8988T (cell line): ENCODE data around the gene HAUS2.
"Not testable (repeated sequence)": the region's sequence is repeated elsewhere in the genome, so short reads cannot be mapped to it uniquely, and the experiment has no call there.

Experiments
- DNase-seq: peaks from one replicate; pipeline ENCODE4 v3.0.0; 2011

Gene HAUS2

DNA sequence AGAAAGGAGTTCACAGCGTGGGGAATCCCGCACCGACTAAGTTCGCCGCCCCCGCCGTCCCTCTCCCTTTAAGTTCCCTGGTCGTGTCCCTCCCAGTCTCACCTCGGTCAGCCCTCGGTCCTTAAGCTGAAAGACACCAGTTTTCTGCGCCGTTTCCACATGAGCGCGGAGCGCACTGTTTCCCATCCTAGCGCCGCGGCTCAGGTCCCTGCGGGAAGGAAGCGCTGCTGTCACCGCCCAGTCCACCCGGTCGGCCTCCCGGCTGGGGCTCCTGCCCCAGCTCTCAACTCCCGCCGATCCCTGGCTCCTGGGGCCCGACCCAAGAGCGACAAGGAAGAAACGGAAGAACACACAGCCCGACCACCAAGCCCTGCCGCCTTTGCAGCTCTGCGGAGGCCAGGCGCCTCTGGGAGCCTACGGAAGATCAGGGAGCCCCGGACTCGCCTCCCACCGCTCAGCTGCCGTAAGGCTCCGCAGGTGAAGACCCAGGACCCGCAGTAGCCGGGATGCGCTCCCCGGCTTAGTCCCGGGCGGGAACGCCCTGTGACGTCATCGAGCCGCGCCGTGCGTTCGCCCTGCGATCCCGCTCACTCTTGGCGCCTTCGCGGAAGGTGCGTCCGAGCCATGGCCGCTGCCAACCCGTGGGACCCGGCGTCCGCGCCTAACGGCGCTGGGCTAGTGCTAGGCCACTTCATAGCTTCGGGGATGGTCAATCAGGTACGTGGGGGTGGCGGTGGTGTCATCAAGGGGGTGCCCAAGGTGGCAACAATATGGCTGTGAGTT, at the start of gene HAUS2, which contains the start of gene LRRC57:
TSS of gene HAUS2 (plus strand) at position 590 of the 783 bp plus-strand sequence. CDS start at position 625, 35 bp downstream.
TSS of gene LRRC57 (minus strand) at position 545 of the 783 bp plus-strand sequence. CDS start at position 186, 359 bp downstream.
- DNase-seq = peak; percentile 72

DNA sequence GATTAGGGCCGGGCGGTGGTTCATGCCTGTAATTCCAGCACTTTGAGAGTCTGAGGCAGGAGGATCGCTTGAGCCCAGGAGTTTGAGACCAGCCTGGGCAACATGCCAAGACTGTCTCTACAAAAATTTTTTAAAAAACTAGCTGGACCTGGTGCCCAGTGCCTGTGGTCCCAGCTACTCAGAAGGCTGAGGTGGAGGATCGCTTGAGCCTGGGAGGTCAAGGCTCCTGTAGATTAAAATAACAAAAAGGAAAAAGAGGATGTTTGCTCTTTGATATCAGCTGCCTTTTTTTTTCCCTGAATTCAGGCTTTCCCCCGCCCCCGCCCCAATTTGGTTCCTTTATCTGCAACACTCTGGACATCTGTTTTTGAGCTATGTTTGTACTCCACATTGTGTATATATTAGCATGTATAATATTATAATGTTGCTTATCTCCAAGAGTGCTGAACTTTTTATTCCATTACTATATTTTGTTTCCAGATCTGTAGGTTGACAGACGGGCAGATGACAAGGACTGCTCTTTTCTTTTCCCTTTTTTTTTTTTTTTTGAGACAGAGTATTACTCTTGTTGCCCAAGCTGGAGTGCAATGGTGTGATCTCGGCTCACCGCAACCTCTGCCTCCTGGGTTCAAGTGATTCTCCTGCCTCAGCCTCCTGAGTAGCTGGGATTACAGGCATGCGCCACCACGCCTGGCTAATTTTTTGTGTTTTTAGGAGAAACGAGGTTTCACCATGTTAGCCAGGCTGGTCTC, 48.6 kb upstream of the HAUS2 start:
- no peak for DNase-seq

DNA sequence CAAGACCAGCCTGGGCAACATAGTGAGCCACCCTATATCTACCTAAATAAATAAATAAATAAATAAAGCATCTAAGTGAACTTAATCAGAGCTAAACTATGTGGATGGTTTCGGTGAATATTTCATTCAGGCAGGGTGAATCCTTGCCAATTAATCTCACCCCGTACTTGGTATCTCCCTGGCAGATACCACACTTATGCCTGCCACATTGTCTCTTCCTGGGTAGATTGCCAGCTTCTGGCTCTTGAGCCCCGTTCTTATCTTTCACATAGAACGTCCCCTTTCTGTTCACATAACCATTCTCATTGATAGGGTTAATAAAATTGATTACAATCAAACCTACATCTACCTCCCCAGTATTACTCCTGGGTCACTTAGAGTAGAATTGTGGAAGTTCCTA, 46.2 kb upstream of the HAUS2 start:
- no peak for DNase-seq

DNA sequence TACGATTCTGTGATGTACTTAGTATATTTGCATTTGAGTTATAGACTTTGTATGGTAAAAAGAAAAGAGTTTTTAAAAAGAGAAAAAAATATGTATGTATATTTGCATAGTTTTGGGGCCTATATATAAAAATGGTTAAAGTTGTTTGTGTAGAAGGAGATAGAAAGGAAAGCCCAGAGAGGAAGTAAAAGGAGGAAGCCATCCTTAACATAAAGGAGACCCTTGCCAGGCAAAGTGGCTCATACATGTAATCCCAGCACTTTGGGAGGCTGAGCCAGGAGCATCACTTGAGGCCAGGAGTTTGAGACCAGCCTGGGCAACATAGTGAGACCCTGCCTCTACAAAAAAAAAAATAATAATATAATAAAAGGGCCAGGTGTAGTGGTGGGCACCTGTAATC, 44.8 kb upstream of the HAUS2 start:
- DNase-seq = no peak

DNA sequence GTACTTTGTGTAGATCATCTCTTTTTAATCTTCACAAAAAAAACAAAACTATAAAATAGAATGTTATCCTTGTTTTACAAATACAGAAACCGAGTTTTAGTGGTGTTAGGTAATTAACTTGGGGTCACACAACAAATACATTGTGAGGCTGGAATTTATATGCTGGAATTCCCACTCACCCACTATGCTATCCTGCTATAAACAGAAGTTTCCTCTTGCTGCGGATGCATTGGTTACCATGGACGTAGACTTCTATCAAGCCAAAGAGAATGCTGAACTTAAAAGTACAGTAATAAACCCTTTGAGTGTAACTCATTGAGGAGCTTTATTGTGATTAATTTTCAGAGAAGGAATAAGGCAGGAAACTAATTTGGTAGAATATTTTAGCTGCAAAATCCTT, 44.0 kb upstream of the HAUS2 start:
- DNase-seq = no peak

DNA sequence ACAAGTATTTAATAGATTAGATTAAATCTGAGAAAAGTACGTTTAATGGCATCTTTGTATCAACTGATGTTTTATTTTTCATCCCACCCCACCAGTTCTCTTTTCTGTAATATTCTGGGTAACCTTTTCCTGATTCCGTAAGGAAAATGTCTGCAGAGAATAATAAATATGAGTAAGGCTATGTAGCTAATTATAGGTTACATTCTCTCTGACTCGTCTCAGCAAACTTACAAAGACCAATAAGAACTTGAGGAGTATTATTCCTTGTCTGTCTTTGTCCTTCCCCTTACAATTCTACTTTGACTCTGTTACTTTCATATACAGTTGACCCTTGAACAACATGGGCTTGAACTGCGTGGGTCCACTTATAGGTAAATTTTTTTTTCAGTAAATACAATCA, 41.1 kb upstream of the HAUS2 start:
- no peak for DNase-seq

DNA sequence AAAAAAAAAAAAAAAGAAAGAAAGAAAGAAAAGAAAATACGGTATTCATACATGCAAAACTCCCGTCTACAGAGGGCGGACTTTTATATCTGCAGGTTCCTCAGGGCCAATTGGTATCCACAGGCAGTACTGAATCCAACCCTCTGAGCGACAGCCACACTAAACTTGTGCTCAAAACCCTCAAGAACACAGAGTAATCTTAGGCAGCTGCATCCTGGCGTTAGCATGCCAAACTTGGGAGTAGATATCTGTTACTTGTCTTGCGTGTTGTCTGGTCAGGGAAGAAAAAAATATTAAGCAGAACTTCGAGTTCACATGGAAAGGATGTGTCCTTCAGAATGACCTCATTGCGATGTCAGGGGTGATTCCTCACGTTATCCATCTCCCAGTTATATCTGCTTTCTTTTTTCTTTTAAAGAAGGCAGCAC, 40.4 kb upstream of the HAUS2 start:
- DNase-seq = no peak

DNA sequence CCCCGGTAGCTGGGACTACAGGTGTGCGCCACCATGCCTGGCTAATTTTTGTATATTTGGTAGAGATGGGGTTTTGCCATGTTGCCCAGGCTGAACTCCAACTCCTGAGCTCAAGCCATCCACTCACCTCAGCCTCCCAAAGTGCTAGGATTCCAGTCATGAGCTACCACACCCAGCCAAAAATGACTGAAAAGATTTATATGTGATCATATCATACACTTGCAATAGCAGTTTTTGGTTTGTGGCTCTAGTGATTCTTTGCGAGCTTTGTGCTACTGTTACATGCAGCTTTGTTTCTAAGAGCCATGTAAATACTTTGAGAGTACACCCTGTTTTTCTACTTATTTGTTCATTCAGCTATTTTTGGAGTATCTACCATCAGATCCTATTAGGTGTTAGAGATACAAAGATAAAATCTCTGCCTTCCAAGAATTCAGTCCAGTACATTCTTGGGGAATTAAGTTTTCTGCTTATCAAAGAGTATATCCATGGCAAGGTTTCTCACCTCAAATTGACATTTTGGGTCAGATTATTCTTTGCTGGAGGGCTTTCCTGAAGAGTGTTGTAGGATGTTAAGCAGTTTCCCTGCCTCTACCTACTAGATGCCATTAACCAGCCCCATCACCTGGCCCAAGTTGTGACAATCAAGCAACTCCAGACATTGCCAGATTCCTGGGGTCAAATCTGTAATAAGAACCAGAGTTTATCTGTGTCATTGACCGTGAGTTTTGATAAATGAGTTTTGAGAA, 38.2 kb upstream of the HAUS2 start:
- DNase-seq = no peak

DNA sequence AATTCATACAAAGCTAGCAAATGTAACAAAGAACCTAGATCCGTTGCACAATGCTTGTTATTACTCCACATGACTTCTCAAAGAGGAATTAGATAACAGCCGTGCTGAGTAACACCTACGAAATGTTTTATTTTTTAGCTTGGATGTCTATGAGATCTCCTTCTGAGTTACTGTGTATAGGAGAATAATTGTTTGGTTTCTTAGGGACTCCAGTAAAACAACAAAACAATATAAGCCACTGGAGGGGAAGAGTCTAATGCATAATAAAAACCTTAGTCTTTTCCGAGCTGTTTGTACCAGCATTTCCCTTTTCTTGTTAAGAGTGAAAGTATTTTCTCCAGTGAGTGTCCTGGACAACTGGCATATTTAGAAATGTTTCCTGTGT, 37.6 kb upstream of the HAUS2 start:
- no peak for DNase-seq

DNA sequence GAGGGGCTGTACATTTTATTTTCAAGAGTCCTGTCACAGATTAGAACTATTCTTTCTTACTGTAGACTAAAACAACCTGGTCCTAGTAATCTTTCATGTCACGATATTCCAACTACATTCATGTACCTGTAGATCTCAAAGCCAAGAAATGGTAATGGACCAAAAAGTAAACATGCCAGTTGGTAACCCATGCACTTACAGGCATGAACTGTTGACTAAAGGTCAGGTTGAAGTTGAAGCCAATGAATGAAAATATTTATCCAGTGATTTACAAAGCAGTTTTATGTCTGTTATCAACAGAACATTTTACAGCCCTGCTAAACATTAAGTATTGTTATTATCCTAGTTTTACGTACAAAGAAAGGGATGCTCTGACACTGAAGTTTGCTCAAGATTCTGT, 25.3 kb upstream of the HAUS2 start:
- no peak for DNase-seq

DNA sequence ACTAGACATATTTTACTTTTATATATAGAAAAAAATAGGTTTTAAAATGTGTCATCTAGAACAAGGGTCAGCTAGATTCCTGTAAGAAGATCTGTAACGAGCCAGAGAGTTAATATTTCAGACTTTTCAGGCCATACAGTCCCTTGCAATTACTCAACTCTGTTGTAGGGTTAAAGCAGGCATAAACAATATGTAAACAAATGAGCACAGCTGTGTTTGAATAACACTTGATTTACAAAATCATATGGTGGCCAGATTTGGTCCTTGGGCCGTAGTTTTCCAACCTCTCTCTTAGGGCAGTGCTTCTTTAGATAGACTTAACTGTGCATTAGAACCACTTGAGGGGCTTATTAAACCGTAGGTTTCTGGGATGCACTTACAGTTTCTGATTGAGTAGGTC, 19.7 kb upstream of the HAUS2 start:
- no peak for DNase-seq

DNA sequence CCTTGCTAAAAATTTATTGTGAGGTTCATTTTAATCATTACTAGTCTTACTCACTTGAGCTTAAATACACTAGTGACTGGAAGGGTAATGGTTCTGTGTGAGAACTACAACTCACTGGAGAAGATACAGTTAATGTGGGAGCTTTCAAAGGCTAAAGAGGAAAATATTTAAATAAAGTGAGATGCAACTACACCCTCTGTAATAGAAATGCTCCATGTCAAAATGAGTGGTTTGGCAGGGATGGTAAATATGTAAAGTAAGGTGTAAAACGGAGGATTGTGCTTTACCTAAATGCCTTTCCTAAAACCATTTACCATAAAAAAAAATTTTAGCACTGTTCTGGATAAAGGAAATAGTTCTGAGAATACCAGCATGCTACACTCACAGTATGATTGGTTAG, 15.4 kb upstream of the HAUS2 start:
- no peak for DNase-seq

DNA sequence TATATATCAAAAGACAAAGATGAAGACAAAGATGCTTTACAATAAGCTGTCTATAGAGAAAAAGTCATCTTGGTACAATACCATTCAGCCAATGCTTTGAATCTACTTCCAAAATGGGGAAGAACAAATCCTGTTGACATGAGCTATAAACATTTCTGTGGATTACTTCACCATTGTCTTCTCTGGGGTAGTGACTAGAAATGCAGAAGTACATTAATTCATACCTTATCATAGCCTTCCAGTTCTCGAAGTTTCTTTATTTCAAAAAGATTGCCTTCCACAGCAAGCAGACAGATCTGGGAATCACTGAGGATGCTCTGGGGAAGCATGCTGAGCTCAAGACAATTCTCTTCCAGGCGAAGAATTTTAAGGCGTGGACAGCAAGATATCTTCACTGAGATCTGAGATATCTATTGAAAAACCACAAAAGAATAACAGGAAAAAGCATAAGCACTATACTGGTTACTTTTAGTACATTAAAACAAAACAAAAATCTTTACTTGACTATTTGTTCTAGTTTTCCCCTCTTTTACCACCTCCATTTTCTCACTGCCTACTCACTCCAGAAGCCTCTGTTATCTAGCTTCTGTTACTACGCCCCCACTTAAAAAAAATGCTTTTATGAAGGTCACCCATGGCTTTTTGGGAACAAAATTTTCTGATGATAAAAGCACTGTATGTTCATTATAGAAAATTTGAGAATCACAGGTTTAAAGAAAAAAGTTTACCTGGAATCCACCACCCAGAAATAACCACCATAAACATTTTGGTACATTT, 3.6 kb upstream of the HAUS2 start:
- DNase-seq = no peak

DNA sequence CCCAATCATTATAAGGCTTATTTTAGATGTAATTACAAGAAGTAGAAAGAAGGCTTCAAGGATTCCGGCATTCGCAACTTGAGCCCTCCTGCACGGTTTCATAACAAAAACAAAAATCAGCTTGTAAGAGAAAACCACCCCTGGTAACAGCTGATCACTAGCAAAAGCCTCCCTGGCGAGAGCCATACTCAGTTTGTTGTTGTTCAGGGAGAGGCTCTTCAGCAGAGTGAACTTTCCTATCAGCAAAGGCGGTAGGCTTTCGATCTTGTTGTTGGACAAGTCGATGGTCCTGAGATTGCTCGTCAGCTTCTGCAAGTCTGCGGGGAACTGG, 755 bp upstream of the HAUS2 start:
- DNase-seq = no peak

DNA sequence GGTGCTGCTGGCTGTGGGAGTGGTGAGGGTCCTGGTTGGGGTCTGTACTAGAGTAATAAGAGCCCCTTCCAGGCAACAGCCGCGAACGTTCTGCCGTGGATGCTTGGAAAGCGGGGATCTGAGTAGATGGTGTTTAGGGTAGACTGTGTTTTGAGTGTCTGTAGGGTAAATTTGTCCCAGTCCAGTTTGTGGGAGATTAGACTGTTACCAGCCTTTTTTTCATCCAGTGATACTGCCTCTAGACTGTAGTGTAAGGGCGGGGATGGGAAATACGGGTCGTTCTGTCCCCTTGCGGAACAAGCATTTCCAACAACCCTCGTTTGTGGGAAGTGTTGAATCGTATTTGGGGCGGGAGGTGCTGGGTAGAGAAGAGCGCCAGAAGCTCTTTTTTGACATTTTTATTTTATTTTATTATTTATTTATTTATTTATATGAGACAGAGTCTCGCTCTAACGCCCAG, 424 bp downstream of the HAUS2 start:
- no peak for DNase-seq

DNA sequence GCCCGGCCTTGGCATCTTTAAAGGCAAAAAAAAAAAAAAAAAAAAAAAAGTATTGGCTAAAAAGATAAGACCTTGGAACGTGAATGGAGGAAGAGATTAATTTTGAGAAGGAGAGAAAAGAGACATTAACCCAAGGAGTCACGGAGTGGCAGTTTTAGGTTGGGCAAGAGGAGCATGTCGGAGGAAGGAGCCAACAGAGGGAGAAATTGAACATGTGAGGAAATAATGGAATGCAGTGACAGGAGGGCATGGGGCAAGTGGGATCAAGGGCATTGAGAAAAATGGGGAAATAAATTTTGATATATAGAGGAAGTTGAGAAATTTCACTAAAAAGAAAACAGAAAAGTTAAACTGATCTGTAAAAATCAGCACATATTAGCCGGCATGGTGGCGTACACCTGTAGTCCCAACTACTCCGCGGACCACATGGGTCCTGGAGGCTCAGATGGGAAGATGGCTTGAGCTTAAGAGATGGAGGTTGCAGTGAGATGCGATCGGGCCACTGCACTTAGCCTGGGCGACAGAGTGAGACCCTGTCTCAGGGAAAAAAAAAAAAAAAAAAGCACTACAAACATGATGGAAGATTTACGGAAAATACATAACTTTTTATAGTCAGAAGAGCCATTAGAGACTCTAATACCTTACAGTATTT, 1.2 kb downstream of the HAUS2 start:
- DNase-seq = no peak

DNA sequence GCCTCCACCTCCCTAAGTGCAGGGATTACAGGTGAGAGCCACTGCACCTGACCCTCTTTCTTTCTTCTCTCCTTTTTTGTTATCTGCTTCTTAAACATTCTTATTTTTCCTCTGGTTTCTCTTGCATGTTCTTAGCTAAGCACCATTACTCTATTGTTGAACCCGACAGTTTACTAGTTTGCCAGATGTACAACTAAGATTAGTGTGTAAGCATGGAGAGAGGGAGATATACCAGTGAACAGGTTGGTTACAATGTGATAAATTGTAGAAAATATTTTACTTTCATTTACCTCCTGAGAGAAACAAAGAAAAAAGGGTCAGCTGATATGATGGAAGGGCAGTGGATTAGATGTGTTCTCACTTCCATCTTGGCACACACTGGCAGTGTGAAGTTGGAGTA, 4.9 kb downstream of the HAUS2 start:
- DNase-seq = no peak

DNA sequence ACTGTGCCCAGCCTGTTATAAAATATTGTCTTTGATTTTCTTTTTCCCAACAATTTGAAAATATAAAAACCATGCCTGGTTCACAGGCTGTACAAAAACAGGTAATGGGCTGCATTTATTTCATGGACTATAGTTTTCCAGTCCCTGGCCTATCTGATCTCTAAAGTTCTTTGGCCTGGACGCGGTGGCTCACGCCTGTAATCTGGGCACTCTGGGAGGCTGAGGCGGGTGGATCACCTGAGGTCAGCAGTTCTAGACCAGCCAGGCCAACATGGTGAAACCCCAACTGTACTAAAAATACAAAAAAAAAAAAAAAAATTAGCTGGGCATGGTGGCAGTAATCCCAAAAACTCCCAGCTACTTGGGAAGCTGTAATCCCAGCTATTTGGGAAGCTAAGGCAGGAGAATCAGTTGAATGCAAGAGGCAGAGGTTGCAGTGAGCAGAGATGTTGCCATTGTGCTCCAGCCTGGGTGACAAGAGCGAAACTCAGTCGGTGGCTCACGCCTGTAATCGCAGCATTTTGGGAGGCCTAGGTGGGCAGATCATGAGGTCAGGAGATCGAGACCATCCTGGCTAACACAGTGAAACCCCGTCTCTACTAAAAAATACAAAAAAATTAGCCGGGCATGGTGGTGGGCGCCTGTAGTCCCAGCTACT, 8.0 kb downstream of the HAUS2 start:
- not testable (repeated sequence) for DNase-seq

DNA sequence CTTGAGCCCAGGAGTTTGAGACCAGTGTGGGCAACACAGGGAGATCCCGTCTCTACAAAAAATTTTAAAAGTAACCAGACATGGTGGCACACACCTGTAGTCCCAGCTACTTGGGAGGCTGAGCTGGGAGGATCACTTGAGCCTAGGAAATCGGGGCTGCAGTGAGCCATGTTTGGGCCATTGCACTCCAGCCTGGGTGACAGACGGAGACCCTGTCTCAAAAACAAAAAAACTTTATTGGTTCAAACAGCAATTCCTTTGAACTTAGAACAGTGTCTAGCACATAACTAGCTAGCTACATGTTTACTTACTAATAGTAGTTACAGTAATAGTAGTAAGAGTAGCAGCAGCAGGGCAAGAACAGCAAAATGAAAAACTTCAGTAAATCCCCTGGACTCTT, 10.1 kb downstream of the HAUS2 start:
- DNase-seq = no peak

DNA sequence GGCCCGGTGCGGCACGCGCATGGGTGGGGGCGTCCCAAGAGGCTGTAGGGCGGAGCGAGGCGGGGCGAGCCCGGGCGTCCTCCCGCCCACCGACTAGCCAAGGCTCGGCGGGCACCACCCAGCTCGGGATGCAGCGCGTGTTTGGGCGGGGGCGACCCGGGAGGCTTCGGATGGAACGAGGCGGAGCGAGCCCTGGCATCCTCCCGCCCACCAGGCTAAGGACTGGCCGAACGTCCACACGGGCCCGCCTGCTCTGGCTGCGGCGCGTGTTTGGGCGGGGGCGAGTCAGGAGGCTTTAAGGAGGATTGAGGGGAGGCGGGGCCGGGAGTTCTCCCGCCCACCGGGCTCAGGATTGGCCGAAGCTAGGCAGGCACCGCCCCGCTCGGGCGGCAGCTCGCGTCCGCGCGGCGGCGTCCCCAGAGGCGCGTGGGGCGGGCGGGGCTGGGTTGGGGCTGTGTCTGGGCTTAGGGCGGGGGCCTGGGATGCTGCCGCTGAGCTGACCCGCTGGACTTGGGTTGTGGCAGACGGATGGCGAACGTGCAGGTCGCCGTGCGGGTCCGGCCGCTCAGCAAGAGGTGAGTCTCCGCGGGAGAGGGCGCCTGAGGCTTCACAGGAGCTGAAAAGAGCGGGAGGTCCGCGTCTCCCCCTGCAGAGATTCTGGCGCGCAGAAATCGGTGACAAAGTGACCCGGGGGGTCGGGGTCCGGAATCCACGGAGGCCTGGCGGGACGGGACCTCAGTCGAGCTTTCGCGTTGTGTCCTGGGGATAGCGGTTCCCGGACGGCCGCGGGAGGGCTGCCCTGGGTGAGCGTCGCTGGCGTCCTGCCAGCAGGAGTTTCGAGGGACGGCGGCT, 26.8 kb downstream of the HAUS2 start, which contains the start of gene STARD9:
TSS of gene STARD9 (plus strand) at position 419 of the 852 bp plus-strand sequence. CDS start at position 529, 110 bp downstream.
- peak; percentile 87 for DNase-seq
